Osteoblast (primary cell): ENCODE results near the gene LY6G5C. TPM values are rescaled to one million over a fixed set of nuclear protein-coding genes. Genes with fewer than 3 reads are reported as not detected.

Source experiments
- DNase-seq: peaks from one replicate; pipeline ENCODE4 v3.0.0; 2011; ENCODE audit warnings: low spot score, mixed read lengths; ENCODE audit not compliant: insufficient read length; ENCODE audit errors: missing footprints
- H2AFZ ChIP-seq: 2 replicates; pipeline ENCODE4 v1.6.0; 2011; ENCODE audit warnings: mild to moderate bottlenecking, low read length
- H3K27ac ChIP-seq: 2 replicates; pipeline ENCODE4 v1.5.1; 2011; ENCODE audit warnings: mild to moderate bottlenecking, low read depth, low read length, moderate library complexity
- H3K27me3 ChIP-seq: 2 replicates; pipeline ENCODE4 v1.6.0; 2012; ENCODE audit warnings: mild to moderate bottlenecking, control low read depth, inconsistent platforms, low read length, moderate library complexity; ENCODE audit not compliant: insufficient read depth
- H3K36me3 ChIP-seq: 2 replicates; pipeline ENCODE4 v1.5.1; 2011; ENCODE audit warnings: mild to moderate bottlenecking, low read length, control low read depth, moderate library complexity; ENCODE audit not compliant: insufficient read depth
- H3K4me1 ChIP-seq: 2 replicates; pipeline ENCODE4 v1.5.1; 2011; ENCODE audit warnings: mild to moderate bottlenecking, low read length, control low read depth, moderate library complexity; ENCODE audit not compliant: insufficient read depth
- H3K4me2 ChIP-seq: 2 replicates; pipeline ENCODE4 v1.6.0; 2011; ENCODE audit warnings: mild to moderate bottlenecking, low read length; ENCODE audit not compliant: insufficient read depth
- H3K4me3 ChIP-seq: fragments of 200-600 bp; sonication (generic); 3 replicates; pipeline ENCODE4 v1.5.1; 2012; ENCODE audit warnings: mild to moderate bottlenecking, low read length, inconsistent platforms; ENCODE audit not compliant: insufficient read depth
- H3K79me2 ChIP-seq: 2 replicates; pipeline ENCODE4 v1.6.0; 2012; ENCODE audit warnings: mild to moderate bottlenecking, low read length, control low read depth, inconsistent platforms; ENCODE audit not compliant: insufficient read depth
- H3K9me3 ChIP-seq: 2 replicates; pipeline ENCODE4 v1.5.1; 2011; ENCODE audit warnings: low read depth, low read length, control low read depth
- H4K20me1 ChIP-seq: 2 replicates; pipeline ENCODE4 v1.6.0; 2012; ENCODE audit warnings: mild to moderate bottlenecking, low read length, control low read depth; ENCODE audit not compliant: insufficient read depth
- CTCF ChIP-seq: IDR thresholded peaks from 2 replicates; pipeline ENCODE4 v1.5.1; 2011; ENCODE audit warnings: mild to moderate bottlenecking, low read depth, low read length, moderate library complexity; ENCODE audit errors: extremely low read depth
- total RNA-seq: library from RNA; depleted of rRNA; stranded (reverse); fragments of >200 nt; gene quantifications from 2 replicates; pipeline ENCODE4 v1.2.3, GENCODE V29; 2012

LY6G5C gene
- total RNA-seq, 1 donor: 0.72 TPM

GRCh38 chr6:31665501-31666336 is 15.1 kb downstream of the LY6G5C start, which contains the start of gene CSNK2B:
Gene CSNK2B, plus strand, starts transcription at chr6:31666080. Its CDS starts 752 bp downstream, at chr6:31666832.
- Histone ChIP-seq H2AFZ (peak within 1 kb of the TSS; percentile 92), H3K27ac (peak within 1 kb of the TSS; percentile 91), H3K36me3 (peaks cover 47% of the 10 kb centered on the region), H3K9me3 (no peaks in the 10 kb centered on the region), H3K4me3 (peak within 1 kb of the TSS; percentile 84), H3K4me1 (peaks cover 31% of the 10 kb centered on the region), H3K4me2 (peak within 1 kb of the TSS; percentile 99), H3K27me3 (no peaks in the 10 kb centered on the region), H4K20me1 (peaks cover 11% of the 10 kb centered on the region), H3K79me2 (peaks cover 59% of the 10 kb centered on the region)
- DNase-seq: peak; percentile 99
- TF ChIP-seq CTCF: no peak

GRCh38 chr6:31664790-31665500 is 15.9 kb downstream of the LY6G5C start, which contains the start of gene GPANK1:
Gene GPANK1, minus strand, starts transcription at chr6:31664997. Its CDS starts 519 bp downstream, at chr6:31664478.
- DNase-seq: peak; percentile 94
- no peak for TF ChIP-seq CTCF
- Histone ChIP-seq H3K9me3 (no peaks in the 10 kb centered on the region), H3K4me1 (peaks cover 37% of the 10 kb centered on the region), H4K20me1 (peaks cover 14% of the 10 kb centered on the region), H3K4me2 (peak within 1 kb of the TSS; percentile 99), H3K4me3 (peak within 1 kb of the TSS; percentile 84), H2AFZ (peak within 1 kb of the TSS; percentile 92), H3K27ac (peak within 1 kb of the TSS; percentile 91), H3K36me3 (peaks cover 39% of the 10 kb centered on the region), H3K27me3 (no peaks in the 10 kb centered on the region), H3K79me2 (peaks cover 63% of the 10 kb centered on the region)

- Histone ChIP-seq H3K9me3 (no peaks in the 10 kb centered on the region), H2AFZ (peak overlapping the region; percentile 92), H4K20me1 (peaks cover 19% of the 10 kb centered on the region), H3K4me1 (peaks cover 43% of the 10 kb centered on the region), H3K27ac (peak overlapping the region; percentile 91), H3K4me2 (peak overlapping the region; percentile 99), H3K27me3 (no peaks in the 10 kb centered on the region), H3K4me3 (peak overlapping the region; percentile 84), H3K79me2 (peaks cover 64% of the 10 kb centered on the region), H3K36me3 (peaks cover 31% of the 10 kb centered on the region)
- DNase-seq: peak; percentile 93
- TF ChIP-seq CTCF: no peak
These were observed 16.7 kb downstream of the LY6G5C start for GRCh38 chr6:31663961-31664789.
